ENCODE measurements around the gene LRP1B.

The LRP1B gene

GRCh38 chr2:141362311-141362710 is 768.5 kb downstream of the LRP1B start:
- Histone ChIP-seq H3K27me3 (ENCODE audit: insufficient read depth, low read length) (no peaks in the 10 kb centered on the region), H3K4me2 (ENCODE audit: low read length) (no peak overlapping the region), H3K79me2 (ENCODE audit: insufficient read depth, low read length) (no peaks in the 10 kb centered on the region), H4K20me1 (ENCODE audit: insufficient read depth, low read length) (no peaks in the 10 kb centered on the region), H3K9me2 (ENCODE audit: low read depth, low read length) (no peaks in the 10 kb centered on the region), H2AFZ (ENCODE audit: low read length) (no peak overlapping the region), H3F3A (ENCODE audit: insufficient read depth, low read length) (no peaks in the 10 kb centered on the region), H3K4me1 (ENCODE audit: insufficient read depth, low read length, severe bottlenecking) (no peaks in the 10 kb centered on the region), H3K36me3 (ENCODE audit: insufficient read depth, low read length) (no peaks in the 10 kb centered on the region), H3K9ac (ENCODE audit: low read length) (no peak overlapping the region), H3K9me3 (ENCODE audit: low read length) (no peaks in the 10 kb centered on the region), H3K4me3 (ENCODE audit: low read depth, low read length, poor library complexity, severe bottlenecking) (no peak overlapping the region), H3K27ac (ENCODE audit: low read depth, low read length, poor library complexity, severe bottlenecking) (no peak overlapping the region)
- TF ChIP-seq, protein P1, sequence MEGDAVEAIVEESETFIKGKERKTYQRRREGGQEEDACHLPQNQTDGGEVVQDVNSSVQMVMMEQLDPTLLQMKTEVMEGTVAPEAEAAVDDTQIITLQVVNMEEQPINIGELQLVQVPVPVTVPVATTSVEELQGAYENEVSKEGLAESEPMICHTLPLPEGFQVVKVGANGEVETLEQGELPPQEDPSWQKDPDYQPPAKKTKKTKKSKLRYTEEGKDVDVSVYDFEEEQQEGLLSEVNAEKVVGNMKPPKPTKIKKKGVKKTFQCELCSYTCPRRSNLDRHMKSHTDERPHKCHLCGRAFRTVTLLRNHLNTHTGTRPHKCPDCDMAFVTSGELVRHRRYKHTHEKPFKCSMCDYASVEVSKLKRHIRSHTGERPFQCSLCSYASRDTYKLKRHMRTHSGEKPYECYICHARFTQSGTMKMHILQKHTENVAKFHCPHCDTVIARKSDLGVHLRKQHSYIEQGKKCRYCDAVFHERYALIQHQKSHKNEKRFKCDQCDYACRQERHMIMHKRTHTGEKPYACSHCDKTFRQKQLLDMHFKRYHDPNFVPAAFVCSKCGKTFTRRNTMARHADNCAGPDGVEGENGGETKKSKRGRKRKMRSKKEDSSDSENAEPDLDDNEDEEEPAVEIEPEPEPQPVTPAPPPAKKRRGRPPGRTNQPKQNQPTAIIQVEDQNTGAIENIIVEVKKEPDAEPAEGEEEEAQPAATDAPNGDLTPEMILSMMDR (IDR thresholded peaks at IDR 0.05; ENCODE audit: low read length), result no peak
- no peak for TF ChIP-seq EZH2 (IDR thresholded peaks at IDR 0.05; ENCODE audit: borderline replicate concordance, low read length)

GRCh38 chr2:141348481-141348880 is 782.3 kb downstream of the LRP1B start:
- H3K79me2 ChIP-seq (ENCODE audit: insufficient read depth, low read length), result no peaks in the 10 kb centered on the region
- H3K27ac ChIP-seq (ENCODE audit: low read depth, low read length, poor library complexity, severe bottlenecking), result no peak overlapping the region
- no peaks in the 10 kb centered on the region for H3K9me2 ChIP-seq (ENCODE audit: low read depth, low read length)
- no peaks in the 10 kb centered on the region for H3K27me3 ChIP-seq (ENCODE audit: insufficient read depth, low read length)
- H3K9me3 ChIP-seq (ENCODE audit: low read length), result no peaks in the 10 kb centered on the region
- no peak overlapping the region for H3K9ac ChIP-seq (ENCODE audit: low read length)
- no peak overlapping the region for H3K4me3 ChIP-seq (ENCODE audit: low read depth, low read length, poor library complexity, severe bottlenecking)
- no peaks in the 10 kb centered on the region for H3F3A ChIP-seq (ENCODE audit: insufficient read depth, low read length)
- no peak overlapping the region for H3K4me2 ChIP-seq (ENCODE audit: low read length)
- H2AFZ ChIP-seq (ENCODE audit: low read length), result no peak overlapping the region
- no peaks in the 10 kb centered on the region for H3K4me1 ChIP-seq (ENCODE audit: insufficient read depth, low read length, severe bottlenecking)
- TF ChIP-seq, protein P1 (IDR thresholded peaks at IDR 0.05; ENCODE audit: low read length), result no peak
- no peak for TF ChIP-seq EZH2 (IDR thresholded peaks at IDR 0.05; ENCODE audit: borderline replicate concordance, low read length)
- no peaks in the 10 kb centered on the region for H4K20me1 ChIP-seq (ENCODE audit: insufficient read depth, low read length)
- H3K36me3 ChIP-seq (ENCODE audit: insufficient read depth, low read length), result no peaks in the 10 kb centered on the region

GRCh38 chr2:141341444-141341843 is 789.4 kb downstream of the LRP1B start:
- no peak overlapping the region for H3K27ac ChIP-seq (ENCODE audit: low read depth, low read length, poor library complexity, severe bottlenecking)
- no peaks in the 10 kb centered on the region for H3K36me3 ChIP-seq (ENCODE audit: insufficient read depth, low read length)
- no peaks in the 10 kb centered on the region for H3K9me2 ChIP-seq (ENCODE audit: low read depth, low read length)
- H3K9ac ChIP-seq (ENCODE audit: low read length), result no peak overlapping the region
- H3K79me2 ChIP-seq (ENCODE audit: insufficient read depth, low read length), result no peaks in the 10 kb centered on the region
- H4K20me1 ChIP-seq (ENCODE audit: insufficient read depth, low read length), result no peaks in the 10 kb centered on the region
- H3K4me2 ChIP-seq (ENCODE audit: low read length), result no peak overlapping the region
- no peak overlapping the region for H3K4me3 ChIP-seq (ENCODE audit: low read depth, low read length, poor library complexity, severe bottlenecking)
- no peaks in the 10 kb centered on the region for H3K9me3 ChIP-seq (ENCODE audit: low read length)
- H3F3A ChIP-seq (ENCODE audit: insufficient read depth, low read length), result no peaks in the 10 kb centered on the region
- H3K27me3 ChIP-seq (ENCODE audit: insufficient read depth, low read length), result no peaks in the 10 kb centered on the region
- no peaks in the 10 kb centered on the region for H3K4me1 ChIP-seq (ENCODE audit: insufficient read depth, low read length, severe bottlenecking)
- no peak overlapping the region for H2AFZ ChIP-seq (ENCODE audit: low read length)
- no peak for TF ChIP-seq EZH2 (IDR thresholded peaks at IDR 0.05; ENCODE audit: borderline replicate concordance, low read length)
- TF ChIP-seq, protein P1 (IDR thresholded peaks at IDR 0.05; ENCODE audit: low read length), result no peak
